DND-41 (cell line): ENCODE results near the gene RBM23.

Experiments used
- ATAC-seq: fragments of 200-7000 bp; cut with Tn5 transposase; 3 replicates; pipeline ENCODE4 v1.9.1; 2021; ENCODE audit warnings: low read depth; ENCODE audit not compliant: insufficient read depth
- DNase-seq: peaks from one replicate; pipeline ENCODE4 v3.0.0-alpha.2; 2020
- H2AFZ ChIP-seq: 2 replicates; pipeline ENCODE4 v1.6.0; 2012; ENCODE audit warnings: low read depth, low read length
- H3K27ac ChIP-seq: 2 replicates; pipeline ENCODE4 v1.5.1; 2012; ENCODE audit warnings: low read length, inconsistent platforms
- H3K27me3 ChIP-seq: fragments of 200-600 bp; sonication (generic); 2 replicates; pipeline ENCODE4 v1.6.0; 2012; ENCODE audit warnings: low read length, mild to moderate bottlenecking, inconsistent platforms; ENCODE audit not compliant: insufficient read depth, poor library complexity
- H3K36me3 ChIP-seq: 2 replicates; pipeline ENCODE4 v1.5.1; 2012; ENCODE audit warnings: low read length, inconsistent platforms; ENCODE audit not compliant: insufficient read depth
- H3K4me1 ChIP-seq: 2 replicates; pipeline ENCODE4 v1.5.1; 2012; ENCODE audit warnings: mild to moderate bottlenecking, low read length; ENCODE audit not compliant: insufficient read depth
- H3K4me2 ChIP-seq: 2 replicates; pipeline ENCODE4 v1.6.0; 2012; ENCODE audit warnings: mild to moderate bottlenecking, moderate library complexity, low read length, inconsistent platforms; ENCODE audit not compliant: insufficient read depth
- H3K4me3 ChIP-seq, 2 experiments: fragments of 200-600 bp in 1 of 2; shearing (Covaris generic) in 1 of 2; 2 replicates each; pipeline ENCODE4 v1.5.1; 2012 to 2016; ENCODE audit warnings: inconsistent platforms in 2 of 2, low read length in 2 of 2, mild to moderate bottlenecking in 2 of 2, low read depth in 1 of 2, moderate library complexity in 1 of 2
- H3K79me2 ChIP-seq: 2 replicates; pipeline ENCODE4 v1.6.0; 2012; ENCODE audit warnings: low read length, inconsistent platforms; ENCODE audit not compliant: insufficient read depth
- H3K9ac ChIP-seq: 2 replicates; pipeline ENCODE4 v1.6.0; 2012; ENCODE audit warnings: low read depth, mild to moderate bottlenecking, inconsistent platforms, low read length, moderate library complexity
- H3K9me3 ChIP-seq: 2 replicates; pipeline ENCODE4 v1.5.1; 2012; ENCODE audit warnings: low read length, moderate library complexity, mild to moderate bottlenecking, inconsistent platforms; ENCODE audit not compliant: insufficient read depth, severe bottlenecking
- H4K20me1 ChIP-seq: 2 replicates; pipeline ENCODE4 v1.6.0; 2012; ENCODE audit warnings: low read length; ENCODE audit not compliant: insufficient read depth
- EZH2 ChIP-seq: IDR thresholded peaks from 3 replicates; pipeline ENCODE4 v1.6.1; 2012; ENCODE audit warnings: borderline replicate concordance, low read depth, mild to moderate bottlenecking, moderate library complexity, low read length, inconsistent platforms; ENCODE audit not compliant: severe bottlenecking
- TF ChIP-seq, protein P1 (sequence below): IDR thresholded peaks from 2 replicates; pipeline ENCODE4 v1.5.1; 2012; ENCODE audit warnings: borderline replicate concordance, low read length, moderate library complexity, mild to moderate bottlenecking; ENCODE audit not compliant: poor library complexity, severe bottlenecking; ENCODE audit errors: extremely low read depth

The RBM23 gene

GRCh38 chr14:22845821-22846625 lies 72.9 kb downstream of the RBM23 start:
- Histone ChIP-seq H2AFZ (no peak overlapping the region), H3K4me2 (no peak overlapping the region), H3K4me3 (no peak overlapping the region), H3K4me1 (no peaks in the 10 kb centered on the region), H3K27me3 (peaks cover 27% of the 10 kb centered on the region), H3K79me2 (no peaks in the 10 kb centered on the region), H3K9me3 (no peaks in the 10 kb centered on the region), H3K27ac (no peak overlapping the region), H4K20me1 (peaks cover 10% of the 10 kb centered on the region), H3K9ac (no peak overlapping the region), H3K36me3 (no peaks in the 10 kb centered on the region)
- TF ChIP-seq EZH2, result no peak
- TF ChIP-seq, protein P1, sequence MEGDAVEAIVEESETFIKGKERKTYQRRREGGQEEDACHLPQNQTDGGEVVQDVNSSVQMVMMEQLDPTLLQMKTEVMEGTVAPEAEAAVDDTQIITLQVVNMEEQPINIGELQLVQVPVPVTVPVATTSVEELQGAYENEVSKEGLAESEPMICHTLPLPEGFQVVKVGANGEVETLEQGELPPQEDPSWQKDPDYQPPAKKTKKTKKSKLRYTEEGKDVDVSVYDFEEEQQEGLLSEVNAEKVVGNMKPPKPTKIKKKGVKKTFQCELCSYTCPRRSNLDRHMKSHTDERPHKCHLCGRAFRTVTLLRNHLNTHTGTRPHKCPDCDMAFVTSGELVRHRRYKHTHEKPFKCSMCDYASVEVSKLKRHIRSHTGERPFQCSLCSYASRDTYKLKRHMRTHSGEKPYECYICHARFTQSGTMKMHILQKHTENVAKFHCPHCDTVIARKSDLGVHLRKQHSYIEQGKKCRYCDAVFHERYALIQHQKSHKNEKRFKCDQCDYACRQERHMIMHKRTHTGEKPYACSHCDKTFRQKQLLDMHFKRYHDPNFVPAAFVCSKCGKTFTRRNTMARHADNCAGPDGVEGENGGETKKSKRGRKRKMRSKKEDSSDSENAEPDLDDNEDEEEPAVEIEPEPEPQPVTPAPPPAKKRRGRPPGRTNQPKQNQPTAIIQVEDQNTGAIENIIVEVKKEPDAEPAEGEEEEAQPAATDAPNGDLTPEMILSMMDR, result no peak
- DNase-seq (no peak), ATAC-seq (no peak)

DNA sequence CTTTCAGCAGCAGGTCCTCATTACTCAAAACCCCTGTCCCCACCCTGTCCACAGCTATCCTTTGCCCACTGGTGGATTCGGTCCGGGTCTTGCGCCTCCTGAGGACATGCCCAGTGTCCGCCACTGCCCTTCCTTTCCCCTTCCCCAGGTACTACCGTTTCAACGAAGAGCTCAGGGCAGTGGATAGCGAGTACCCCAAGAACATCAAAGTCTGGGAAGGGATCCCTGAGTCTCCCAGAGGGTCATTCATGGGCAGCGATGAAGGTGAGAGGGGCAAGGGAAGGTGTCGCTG lies 73.9 kb downstream of the RBM23 start:
- Histone ChIP-seq H3K9me3 (no peaks in the 10 kb centered on the region), H3K79me2 (no peaks in the 10 kb centered on the region), H3K4me2 (no peak overlapping the region), H2AFZ (no peak overlapping the region), H4K20me1 (peaks cover 7% of the 10 kb centered on the region), H3K27ac (no peak overlapping the region), H3K9ac (no peak overlapping the region), H3K4me1 (no peaks in the 10 kb centered on the region), H3K27me3 (peaks cover 24% of the 10 kb centered on the region), H3K4me3 (no peak overlapping the region), H3K36me3 (no peaks in the 10 kb centered on the region)
- ATAC-seq (no peak), DNase-seq (no peak)
- TF ChIP-seq, protein P1, result no peak
- TF ChIP-seq EZH2, result no peak

GRCh38 chr14:22844221-22845102 lies 74.5 kb downstream of the RBM23 start:
- H2AFZ ChIP-seq, result no peak overlapping the region
- no peak overlapping the region for H3K27ac ChIP-seq
- no peaks in the 10 kb centered on the region for H3K36me3 ChIP-seq
- no peaks in the 10 kb centered on the region for H3K4me1 ChIP-seq
- no peak overlapping the region for H3K4me2 ChIP-seq
- H3K79me2 ChIP-seq, result no peaks in the 10 kb centered on the region
- H4K20me1 ChIP-seq, result peaks cover 3% of the 10 kb centered on the region
- DNase-seq (no peak), ATAC-seq (no peak)
- peaks cover 20% of the 10 kb centered on the region for H3K27me3 ChIP-seq
- no peak overlapping the region for H3K9ac ChIP-seq
- TF ChIP-seq, protein P1, result no peak
- no peak for TF ChIP-seq EZH2
- no peaks in the 10 kb centered on the region for H3K9me3 ChIP-seq
- no peak overlapping the region for H3K4me3 ChIP-seq
